Nephron progenitor cell (in vitro differentiated cells): ENCODE measurements around the gene RFLNA.

Source experiments
- DNase-seq: peaks from one replicate; pipeline ENCODE4 v3.0.0; 2021
- H3K27ac Mint-ChIP-seq: 2 replicates; pipeline ENCODE4 v1.8.0; 2021; ENCODE audit warnings: mild to moderate bottlenecking, moderate library complexity, mixed read lengths
- H3K27me3 Mint-ChIP-seq: 2 replicates; pipeline ENCODE4 v1.8.0; 2021; ENCODE audit warnings: mild to moderate bottlenecking, low read depth, mixed read lengths; ENCODE audit not compliant: poor library complexity
- H3K36me3 Mint-ChIP-seq: 2 replicates; pipeline ENCODE4 v1.8.0; 2021; ENCODE audit warnings: low read depth, mixed read lengths
- H3K4me1 Mint-ChIP-seq: 2 replicates; pipeline ENCODE4 v1.8.0; 2021; ENCODE audit warnings: mixed read lengths
- H3K4me3 Mint-ChIP-seq: 2 replicates; pipeline ENCODE4 v1.8.0; 2021; ENCODE audit warnings: mild to moderate bottlenecking, moderate library complexity, mixed read lengths
- H3K9me3 Mint-ChIP-seq: 2 replicates; pipeline ENCODE4 v1.8.0; 2021; ENCODE audit warnings: mild to moderate bottlenecking, moderate library complexity, mixed read lengths
- CTCF ChIP-seq: fragments of 200-600 bp; sonication (generic); IDR thresholded peaks from 2 replicates; pipeline ENCODE4 v1.5.0; 2021; ENCODE audit warnings: antibody characterized with exemption

Gene RFLNA

GRCh38 chr12:124345795-124346194, 50.9 kb downstream of the RFLNA start:
- H3K27me3 Mint-ChIP-seq = no peaks in the 10 kb centered on the region
- no peaks in the 10 kb centered on the region for H3K4me1 Mint-ChIP-seq
- H3K9me3 Mint-ChIP-seq = no peaks in the 10 kb centered on the region
- no peak overlapping the region for H3K4me3 Mint-ChIP-seq
- no peak for DNase-seq
- no peak overlapping the region for H3K27ac Mint-ChIP-seq
- peaks cover 38% of the 10 kb centered on the region for H3K36me3 Mint-ChIP-seq
- no peak for TF ChIP-seq CTCF

DNA sequence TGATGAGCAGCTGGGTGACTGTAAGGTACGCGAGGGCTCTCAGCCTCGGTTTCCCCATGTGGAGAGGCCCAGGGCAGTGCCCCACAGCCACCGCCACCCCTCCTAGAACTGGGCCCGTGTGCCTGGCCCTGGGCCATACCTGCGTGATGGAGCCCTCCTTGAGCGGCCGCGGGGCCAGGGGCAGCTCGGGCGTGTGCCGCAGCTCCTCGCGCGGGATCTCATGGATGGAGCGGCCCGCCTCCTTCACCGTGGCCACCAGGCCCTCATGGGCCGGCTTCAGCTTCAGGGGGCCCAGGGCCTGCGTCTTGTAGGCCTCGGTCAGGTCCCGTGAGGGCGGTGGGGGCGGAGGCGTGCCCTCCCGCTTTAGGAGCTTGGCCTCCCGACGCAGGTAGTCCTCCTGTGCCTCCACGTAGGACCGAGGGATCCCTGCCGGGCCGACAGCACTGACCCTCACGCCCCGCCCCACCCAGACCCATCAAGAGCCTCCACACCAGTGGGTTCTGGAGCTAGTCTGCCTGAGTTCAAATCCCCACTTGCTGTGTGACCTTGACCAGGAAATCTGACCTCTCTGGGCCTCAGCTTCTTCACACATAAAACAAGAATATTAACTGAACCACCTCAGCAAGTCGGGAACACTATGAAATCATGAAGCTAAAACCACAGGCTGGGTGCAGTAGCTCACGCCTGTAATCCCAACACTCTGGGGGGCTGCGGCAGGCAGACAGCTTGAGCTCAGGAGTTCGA, 51.7 kb downstream of the RFLNA start:
- no peak for DNase-seq
- no peaks in the 10 kb centered on the region for H3K4me1 Mint-ChIP-seq

DNA sequence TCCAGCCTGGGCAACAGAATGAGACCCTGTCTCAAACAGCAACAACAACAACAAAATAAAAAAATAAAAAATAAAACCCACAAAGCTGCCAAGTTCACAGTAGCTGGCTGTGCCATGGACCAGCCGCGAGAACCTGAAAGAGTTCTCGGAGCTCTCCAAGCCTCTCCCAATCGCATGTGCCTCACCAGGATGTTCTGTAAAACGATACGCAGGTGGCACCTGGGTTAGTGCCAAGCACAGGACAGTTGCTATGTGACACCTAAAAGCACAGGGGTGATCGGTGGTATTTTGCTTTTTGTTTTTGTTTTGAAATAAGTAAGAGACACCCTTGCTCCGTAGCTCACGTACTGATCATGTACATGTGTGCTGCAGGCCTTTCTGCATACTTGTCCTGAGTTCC, 52.4 kb downstream of the RFLNA start:
- Mint-ChIP-seq H3K4me3 (no peak overlapping the region), H3K9me3 (no peaks in the 10 kb centered on the region), H3K27ac (no peak overlapping the region), H3K4me1 (no peaks in the 10 kb centered on the region), H3K36me3 (peaks cover 35% of the 10 kb centered on the region), H3K27me3 (no peaks in the 10 kb centered on the region)
- no peak for TF ChIP-seq CTCF
- no peak for DNase-seq

More for the DNA sequence above, 51.7 kb downstream of the RFLNA start:
- Mint-ChIP-seq H3K36me3 (peaks cover 35% of the 10 kb centered on the region), H3K9me3 (no peaks in the 10 kb centered on the region), H3K4me3 (no peak overlapping the region), H3K27ac (no peak overlapping the region), H3K27me3 (no peaks in the 10 kb centered on the region)
- no peak for TF ChIP-seq CTCF

DNA sequence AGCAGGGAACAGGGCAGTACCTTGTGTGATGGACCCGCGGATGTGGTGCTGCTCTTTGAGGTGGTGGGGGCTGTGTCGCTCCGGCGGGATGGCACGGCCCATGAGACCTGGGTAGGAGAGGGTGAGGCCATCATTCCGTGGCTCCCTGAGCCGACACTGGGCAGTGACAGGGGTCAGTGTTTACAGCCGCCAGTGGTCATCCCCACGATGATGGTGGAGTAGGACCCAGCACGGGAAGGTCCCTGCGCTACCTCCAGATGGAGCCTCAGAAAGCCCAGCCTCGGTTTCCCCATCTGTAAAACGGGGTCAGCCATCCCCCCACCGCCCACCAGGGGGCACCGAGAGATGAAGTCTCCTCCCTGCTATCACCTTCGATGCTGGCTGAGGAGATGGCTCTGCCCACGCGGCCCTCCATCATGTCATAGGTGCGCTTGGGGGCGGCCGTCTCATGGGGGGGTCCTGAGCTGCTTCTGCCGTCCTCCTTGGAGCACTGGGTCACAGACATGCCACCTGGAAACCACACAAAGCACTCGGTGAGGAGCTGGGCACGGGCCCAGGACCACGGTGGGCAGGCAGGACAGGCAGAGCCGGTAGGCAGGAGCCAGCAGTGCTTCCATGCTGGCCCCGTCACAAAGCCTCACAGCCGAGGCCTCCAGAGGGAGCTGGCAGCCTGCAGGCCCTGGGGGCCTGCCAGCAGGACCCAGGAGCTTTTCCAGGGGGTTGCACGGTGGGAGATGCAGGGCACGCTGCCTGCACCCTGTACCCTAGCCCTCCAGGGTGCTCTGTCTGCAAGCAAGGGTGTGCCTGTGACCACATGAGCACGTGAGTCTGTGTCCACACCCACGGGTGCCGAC, 53.1 kb downstream of the RFLNA start:
- Mint-ChIP-seq H3K4me1 (no peaks in the 10 kb centered on the region), H3K9me3 (no peaks in the 10 kb centered on the region)

GRCh38 chr12:124348659-124349380, 53.9 kb downstream of the RFLNA start:
- H3K27ac Mint-ChIP-seq = peak overlapping the region; percentile 57
- H3K27me3 Mint-ChIP-seq = no peaks in the 10 kb centered on the region
- no peak overlapping the region for H3K4me3 Mint-ChIP-seq
- no peak for TF ChIP-seq CTCF
- no peak for DNase-seq
- no peaks in the 10 kb centered on the region for H3K4me1 Mint-ChIP-seq
- H3K9me3 Mint-ChIP-seq = no peaks in the 10 kb centered on the region
- peaks cover 24% of the 10 kb centered on the region for H3K36me3 Mint-ChIP-seq

More for the DNA sequence above, 53.1 kb downstream of the RFLNA start:
- H3K4me3 Mint-ChIP-seq = no peak overlapping the region
- TF ChIP-seq CTCF = peak; percentile 47
- DNase-seq = peak; percentile 28
- H3K27ac Mint-ChIP-seq = peak overlapping the region; percentile 57
- no peaks in the 10 kb centered on the region for H3K27me3 Mint-ChIP-seq
- peaks cover 28% of the 10 kb centered on the region for H3K36me3 Mint-ChIP-seq
